Type B pancreatic cell (in vitro differentiated cells): ENCODE results near the gene ZNF44. TPM values are rescaled to one million over a fixed set of nuclear protein-coding genes. Genes with fewer than 3 reads are reported as not detected.
A peak's percentile ranks its signal among the peaks of the same experiment; 100 is the strongest.

ENCODE experiments used
- DNase-seq: peaks from one replicate; pipeline ENCODE4 v3.0.0; 2021; ENCODE audit warnings: mixed read lengths; ENCODE audit not compliant: unreplicated experiment; ENCODE audit errors: extremely low spot score
- H3K27ac Mint-ChIP-seq: 2 replicates; pipeline ENCODE4 v1.8.0; 2021; ENCODE audit warnings: mild to moderate bottlenecking, mixed read lengths
- H3K27me3 Mint-ChIP-seq: 2 replicates; pipeline ENCODE4 v1.8.0; 2021; ENCODE audit warnings: mixed read lengths
- H3K36me3 Mint-ChIP-seq: 2 replicates; pipeline ENCODE4 v1.8.0; 2021; ENCODE audit warnings: mixed read lengths
- H3K4me1 Mint-ChIP-seq: one replicate; pipeline ENCODE4 v1.8.0; 2021; ENCODE audit warnings: mixed read lengths; ENCODE audit not compliant: unreplicated experiment
- H3K4me3 Mint-ChIP-seq: 2 replicates; pipeline ENCODE4 v1.8.0; 2021; ENCODE audit warnings: mild to moderate bottlenecking, mixed read lengths
- H3K9me3 Mint-ChIP-seq: 2 replicates; pipeline ENCODE4 v1.8.0; 2021; ENCODE audit warnings: mixed read lengths
- CTCF ChIP-seq: fragments of 200-600 bp; sonication (generic); conservative IDR thresholded peaks from 2 replicates; pipeline ENCODE4 v1.5.0; 2021; ENCODE audit warnings: antibody characterized with exemption, mild to moderate bottlenecking
- total RNA-seq: library from RNA; stranded (reverse); gene quantifications from 2 replicates; pipeline ENCODE4 v1.2.1, GENCODE V29; 2021; ENCODE audit warnings: low replicate concordance

ZNF44 gene
- total RNA-seq, 1 donor from 2014 or later, result 13.0 TPM

GRCh38 chr19:12260236-12260635 lies 34.4 kb downstream of the ZNF44 start:
- Mint-ChIP-seq H3K4me1 (no peaks in the 10 kb centered on the region), H3K4me3 (no peak overlapping the region), H3K27ac (no peak overlapping the region), H3K36me3 (peaks cover 4% of the 10 kb centered on the region), H3K9me3 (peaks cover 14% of the 10 kb centered on the region), H3K27me3 (no peaks in the 10 kb centered on the region)
- TF ChIP-seq CTCF, result no peak
- no peak for DNase-seq

GRCh38 chr19:12255372-12255771 lies 39.3 kb downstream of the ZNF44 start:
- H3K4me1 Mint-ChIP-seq, result no peaks in the 10 kb centered on the region
- no peak overlapping the region for H3K27ac Mint-ChIP-seq
- no peak overlapping the region for H3K4me3 Mint-ChIP-seq
- no peak for TF ChIP-seq CTCF
- H3K9me3 Mint-ChIP-seq, result peaks cover 18% of the 10 kb centered on the region
- no peaks in the 10 kb centered on the region for H3K27me3 Mint-ChIP-seq
- H3K36me3 Mint-ChIP-seq, result peaks cover 6% of the 10 kb centered on the region
- DNase-seq, result no peak

- no peak for DNase-seq
- peaks cover 45% of the 10 kb centered on the region for H3K9me3 Mint-ChIP-seq
- no peaks in the 10 kb centered on the region for H3K4me1 Mint-ChIP-seq
- no peak overlapping the region for H3K4me3 Mint-ChIP-seq
- no peak for TF ChIP-seq CTCF
- H3K36me3 Mint-ChIP-seq, result peaks cover 50% of the 10 kb centered on the region
- no peak overlapping the region for H3K27ac Mint-ChIP-seq
- H3K27me3 Mint-ChIP-seq, result no peaks in the 10 kb centered on the region
Measured at GRCh38 chr19:12247644-12248222, 47.0 kb downstream of the ZNF44 start.

- Mint-ChIP-seq H3K36me3 (peaks cover 51% of the 10 kb centered on the region), H3K27ac (no peak overlapping the region), H3K4me3 (no peak overlapping the region), H3K27me3 (no peaks in the 10 kb centered on the region), H3K9me3 (peaks cover 44% of the 10 kb centered on the region), H3K4me1 (no peaks in the 10 kb centered on the region)
- DNase-seq, result no peak
- peak; percentile 34 for TF ChIP-seq CTCF
Measured at GRCh38 chr19:12244370-12244769, 50.3 kb downstream of the ZNF44 start.

- Mint-ChIP-seq H3K27me3 (no peaks in the 10 kb centered on the region), H3K27ac (no peak overlapping the region), H3K9me3 (peaks cover 15% of the 10 kb centered on the region), H3K4me1 (no peaks in the 10 kb centered on the region), H3K36me3 (peaks cover 44% of the 10 kb centered on the region), H3K4me3 (no peak overlapping the region)
- TF ChIP-seq CTCF, result no peak
- DNase-seq, result no peak
Measured at GRCh38 chr19:12237143-12237839, 57.4 kb downstream of the ZNF44 start.
